ENCODE data around the gene DNMT1.
"Not testable (repeated sequence)": the region's sequence is repeated elsewhere in the genome, so short reads cannot be mapped to it uniquely, and the experiment has no call there.

Gene DNMT1

DNA sequence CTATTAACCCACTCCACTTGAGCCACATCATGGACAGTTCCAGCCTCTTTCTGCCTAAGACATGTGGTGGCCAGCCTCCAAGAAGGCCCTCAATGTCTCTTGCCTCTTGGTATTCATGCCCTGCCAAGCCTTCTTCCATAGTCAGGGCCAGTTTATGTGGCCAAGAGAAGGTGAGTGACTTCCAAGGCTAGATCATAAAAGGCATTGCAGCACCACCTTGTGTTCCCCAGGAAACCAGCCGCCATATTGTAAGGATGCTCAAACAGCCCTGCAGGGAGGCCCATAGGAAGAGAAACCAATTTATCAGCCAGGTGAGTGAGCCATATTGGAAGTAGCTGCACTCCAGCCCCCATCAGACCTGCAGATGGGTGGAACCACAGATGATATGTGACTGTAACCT lies 12.3 kb upstream of the DNMT1 start:
- TF ChIP-seq, protein P1, sequence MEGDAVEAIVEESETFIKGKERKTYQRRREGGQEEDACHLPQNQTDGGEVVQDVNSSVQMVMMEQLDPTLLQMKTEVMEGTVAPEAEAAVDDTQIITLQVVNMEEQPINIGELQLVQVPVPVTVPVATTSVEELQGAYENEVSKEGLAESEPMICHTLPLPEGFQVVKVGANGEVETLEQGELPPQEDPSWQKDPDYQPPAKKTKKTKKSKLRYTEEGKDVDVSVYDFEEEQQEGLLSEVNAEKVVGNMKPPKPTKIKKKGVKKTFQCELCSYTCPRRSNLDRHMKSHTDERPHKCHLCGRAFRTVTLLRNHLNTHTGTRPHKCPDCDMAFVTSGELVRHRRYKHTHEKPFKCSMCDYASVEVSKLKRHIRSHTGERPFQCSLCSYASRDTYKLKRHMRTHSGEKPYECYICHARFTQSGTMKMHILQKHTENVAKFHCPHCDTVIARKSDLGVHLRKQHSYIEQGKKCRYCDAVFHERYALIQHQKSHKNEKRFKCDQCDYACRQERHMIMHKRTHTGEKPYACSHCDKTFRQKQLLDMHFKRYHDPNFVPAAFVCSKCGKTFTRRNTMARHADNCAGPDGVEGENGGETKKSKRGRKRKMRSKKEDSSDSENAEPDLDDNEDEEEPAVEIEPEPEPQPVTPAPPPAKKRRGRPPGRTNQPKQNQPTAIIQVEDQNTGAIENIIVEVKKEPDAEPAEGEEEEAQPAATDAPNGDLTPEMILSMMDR (IDR thresholded peaks at IDR 0.05; ENCODE audit: extremely low read depth, insufficient read depth, missing control alignments): no peak
- in situ Hi-C loops (cut with MboI; ENCODE audit: low pct_unique_long_range_greater_than_20kb, low sequenced_read_pairs, unreplicated experiment): no loop called here
- DNase-seq (ENCODE audit: low spot score): peak; percentile 1

DNA sequence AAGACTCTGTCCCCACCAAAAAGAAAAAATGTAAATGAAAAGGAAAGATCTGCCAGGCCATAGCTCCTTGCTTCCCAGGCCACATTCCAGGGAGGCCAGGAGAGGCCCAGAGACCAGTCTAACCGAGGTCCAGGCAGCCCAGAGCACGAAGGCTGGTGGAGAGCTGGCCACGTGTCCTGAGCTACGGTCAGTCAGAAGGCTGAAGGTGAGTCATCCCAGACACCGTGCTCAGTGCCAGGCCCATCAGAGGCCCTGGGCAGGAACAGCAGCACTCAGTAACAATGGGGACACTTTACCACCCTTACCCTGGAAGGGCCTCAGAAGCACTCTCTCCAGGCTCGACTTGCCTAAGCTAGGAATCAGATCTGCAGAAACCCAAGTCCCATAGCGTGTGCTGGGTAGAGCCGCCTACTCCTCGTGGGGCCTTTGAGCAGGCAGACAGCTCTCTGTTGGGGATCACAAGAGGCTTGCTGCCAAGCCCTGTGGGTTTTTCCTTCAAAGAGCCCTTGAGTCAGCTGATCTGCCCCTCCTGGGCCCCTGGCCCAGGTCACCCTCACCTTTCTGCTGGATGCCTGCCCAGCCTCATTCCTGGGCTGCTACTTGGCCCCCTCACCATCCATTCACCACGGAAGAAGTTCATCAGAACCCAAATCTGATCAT lies 11.6 kb upstream of the DNMT1 start:
- DNase-seq (ENCODE audit: low spot score): no peak
- TF ChIP-seq, protein P1 (IDR thresholded peaks at IDR 0.05; ENCODE audit: extremely low read depth, insufficient read depth, missing control alignments): no peak
- in situ Hi-C loops (cut with MboI; ENCODE audit: low pct_unique_long_range_greater_than_20kb, low sequenced_read_pairs, unreplicated experiment): no loop called here

DNA sequence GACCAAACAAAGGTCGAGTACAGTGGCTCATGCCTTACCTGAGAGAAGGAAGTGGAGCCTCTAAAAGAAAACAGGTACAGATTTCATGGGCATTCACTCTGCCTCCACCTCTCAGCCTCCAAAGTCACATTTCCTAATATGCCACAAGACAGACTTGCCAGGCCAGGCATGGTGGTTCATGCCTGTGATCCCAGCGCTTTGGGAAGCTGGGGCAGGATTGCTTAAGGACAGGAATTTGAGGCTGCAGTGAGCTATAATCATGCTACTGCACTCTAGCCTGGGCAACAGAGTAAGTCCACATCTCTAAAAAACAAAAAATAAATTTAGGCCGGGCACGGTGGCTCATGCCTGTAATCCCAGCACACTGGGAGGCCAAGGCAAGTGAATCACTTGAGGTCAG lies 10.9 kb upstream of the DNMT1 start:
- in situ Hi-C loops (cut with MboI; ENCODE audit: low pct_unique_long_range_greater_than_20kb, low sequenced_read_pairs, unreplicated experiment): no loop called here
- TF ChIP-seq, protein P1 (IDR thresholded peaks at IDR 0.05; ENCODE audit: extremely low read depth, insufficient read depth, missing control alignments): no peak
- no peak for DNase-seq (ENCODE audit: low spot score)

- in situ Hi-C loops (cut with MboI; ENCODE audit: low pct_unique_long_range_greater_than_20kb, low sequenced_read_pairs, unreplicated experiment): no loop called here
- no peak for DNase-seq (ENCODE audit: low spot score)
- TF ChIP-seq, protein P1 (IDR thresholded peaks at IDR 0.05; ENCODE audit: extremely low read depth, insufficient read depth, missing control alignments): no peak
Measured at GRCh38 chr19:10203686-10204085, 8.9 kb upstream of the DNMT1 start.

DNA sequence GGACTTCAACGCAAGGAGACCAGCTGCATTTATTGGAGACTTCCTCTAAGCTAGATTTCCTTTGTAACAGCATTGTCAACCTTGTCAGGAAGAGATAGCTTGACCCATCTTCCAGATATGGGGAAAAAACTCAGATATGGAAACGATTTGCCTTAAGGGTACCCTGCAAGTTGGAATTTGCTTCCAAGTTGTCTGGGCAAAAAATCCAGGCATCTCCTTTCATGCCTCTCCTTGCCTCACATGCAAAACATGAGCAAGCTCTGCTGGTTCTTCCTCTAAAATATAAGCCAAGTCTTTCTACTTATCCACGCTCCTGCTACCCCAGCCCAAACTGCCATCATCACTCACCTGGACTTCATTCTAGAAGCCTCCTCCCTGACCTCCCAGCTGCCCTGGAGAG lies 6.4 kb upstream of the DNMT1 start:
- TF ChIP-seq, protein P1 (IDR thresholded peaks at IDR 0.05; ENCODE audit: extremely low read depth, insufficient read depth, missing control alignments): no peak
- in situ Hi-C loops (cut with MboI; ENCODE audit: low pct_unique_long_range_greater_than_20kb, low sequenced_read_pairs, unreplicated experiment): no loop called here
- no peak for DNase-seq (ENCODE audit: low spot score)

GRCh38 chr19:10200101-10200500 lies 5.3 kb upstream of the DNMT1 start:
- in situ Hi-C loops (cut with MboI; ENCODE audit: low pct_unique_long_range_greater_than_20kb, low sequenced_read_pairs, unreplicated experiment); DNase-seq (ENCODE audit: low spot score): not testable (repeated sequence)

DNA sequence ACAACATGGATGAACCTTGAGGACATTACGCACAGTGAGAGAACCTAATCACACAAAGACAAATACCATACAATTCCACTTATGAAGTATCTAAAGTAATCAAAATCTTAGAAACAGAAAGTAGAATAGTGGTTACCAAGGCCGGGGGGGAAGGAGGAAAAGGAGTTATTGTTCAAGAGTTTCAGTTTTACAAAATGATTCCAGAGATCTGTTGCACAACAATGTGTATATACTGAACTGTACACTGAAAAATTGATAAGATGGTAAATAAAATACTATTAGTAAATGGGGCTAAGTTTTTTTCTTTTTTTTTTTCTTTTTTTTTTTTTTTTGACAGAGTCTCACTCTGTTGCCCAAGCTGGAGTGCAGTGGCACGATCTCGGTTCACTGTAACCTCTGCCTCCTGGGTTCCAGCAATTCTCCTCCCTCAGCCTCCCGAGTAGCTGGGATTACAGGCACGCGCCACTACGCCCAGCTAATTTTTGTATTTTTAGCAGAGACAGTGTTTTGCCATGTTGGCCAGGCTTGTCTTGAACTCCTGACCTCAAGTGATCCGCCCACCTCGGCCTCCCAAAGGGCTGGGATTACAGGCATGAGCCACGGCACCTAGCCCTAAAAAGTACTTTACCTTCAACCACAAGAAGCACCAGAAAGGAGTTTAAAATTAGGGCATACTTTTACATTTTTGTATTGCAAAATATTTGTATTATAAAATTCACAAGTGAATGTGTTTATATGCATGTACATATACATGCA lies 4.3 kb upstream of the DNMT1 start:
- in situ Hi-C loops (cut with MboI; ENCODE audit: low pct_unique_long_range_greater_than_20kb, low sequenced_read_pairs, unreplicated experiment); DNase-seq (ENCODE audit: low spot score): not testable (repeated sequence)

Data from GM13977 (cell line).